ENCODE results near the gene DND1. TPM values are rescaled to one million over a fixed set of nuclear protein-coding genes. Genes with fewer than 3 reads are reported as not detected.
"Not testable (repeated sequence)": the region's sequence is repeated elsewhere in the genome, so short reads cannot be mapped to it uniquely, and the experiment has no call there.

Gene DND1
- total and polyA plus RNA-seq, 2 experiments from 2014 or later = 8.1 to 15.5 TPM

DNA sequence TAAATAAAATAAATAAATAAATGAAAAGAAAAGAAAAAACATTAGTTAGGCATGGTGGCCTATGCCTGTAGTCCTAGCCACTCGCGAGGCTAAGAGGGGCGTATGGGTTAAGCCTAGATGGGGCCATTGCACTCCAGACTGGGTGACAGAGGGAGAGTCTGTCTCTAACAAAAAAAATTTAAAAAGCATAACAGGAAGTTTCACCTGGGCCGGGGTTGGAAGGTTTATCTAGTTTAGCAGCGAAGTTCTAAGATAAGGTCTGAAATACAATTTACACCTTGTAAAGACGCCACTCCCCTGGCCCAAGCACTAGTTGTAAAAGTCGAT, 44.9 kb upstream of the DND1 start (continued):
- TF ChIP-seq, protein P1, sequence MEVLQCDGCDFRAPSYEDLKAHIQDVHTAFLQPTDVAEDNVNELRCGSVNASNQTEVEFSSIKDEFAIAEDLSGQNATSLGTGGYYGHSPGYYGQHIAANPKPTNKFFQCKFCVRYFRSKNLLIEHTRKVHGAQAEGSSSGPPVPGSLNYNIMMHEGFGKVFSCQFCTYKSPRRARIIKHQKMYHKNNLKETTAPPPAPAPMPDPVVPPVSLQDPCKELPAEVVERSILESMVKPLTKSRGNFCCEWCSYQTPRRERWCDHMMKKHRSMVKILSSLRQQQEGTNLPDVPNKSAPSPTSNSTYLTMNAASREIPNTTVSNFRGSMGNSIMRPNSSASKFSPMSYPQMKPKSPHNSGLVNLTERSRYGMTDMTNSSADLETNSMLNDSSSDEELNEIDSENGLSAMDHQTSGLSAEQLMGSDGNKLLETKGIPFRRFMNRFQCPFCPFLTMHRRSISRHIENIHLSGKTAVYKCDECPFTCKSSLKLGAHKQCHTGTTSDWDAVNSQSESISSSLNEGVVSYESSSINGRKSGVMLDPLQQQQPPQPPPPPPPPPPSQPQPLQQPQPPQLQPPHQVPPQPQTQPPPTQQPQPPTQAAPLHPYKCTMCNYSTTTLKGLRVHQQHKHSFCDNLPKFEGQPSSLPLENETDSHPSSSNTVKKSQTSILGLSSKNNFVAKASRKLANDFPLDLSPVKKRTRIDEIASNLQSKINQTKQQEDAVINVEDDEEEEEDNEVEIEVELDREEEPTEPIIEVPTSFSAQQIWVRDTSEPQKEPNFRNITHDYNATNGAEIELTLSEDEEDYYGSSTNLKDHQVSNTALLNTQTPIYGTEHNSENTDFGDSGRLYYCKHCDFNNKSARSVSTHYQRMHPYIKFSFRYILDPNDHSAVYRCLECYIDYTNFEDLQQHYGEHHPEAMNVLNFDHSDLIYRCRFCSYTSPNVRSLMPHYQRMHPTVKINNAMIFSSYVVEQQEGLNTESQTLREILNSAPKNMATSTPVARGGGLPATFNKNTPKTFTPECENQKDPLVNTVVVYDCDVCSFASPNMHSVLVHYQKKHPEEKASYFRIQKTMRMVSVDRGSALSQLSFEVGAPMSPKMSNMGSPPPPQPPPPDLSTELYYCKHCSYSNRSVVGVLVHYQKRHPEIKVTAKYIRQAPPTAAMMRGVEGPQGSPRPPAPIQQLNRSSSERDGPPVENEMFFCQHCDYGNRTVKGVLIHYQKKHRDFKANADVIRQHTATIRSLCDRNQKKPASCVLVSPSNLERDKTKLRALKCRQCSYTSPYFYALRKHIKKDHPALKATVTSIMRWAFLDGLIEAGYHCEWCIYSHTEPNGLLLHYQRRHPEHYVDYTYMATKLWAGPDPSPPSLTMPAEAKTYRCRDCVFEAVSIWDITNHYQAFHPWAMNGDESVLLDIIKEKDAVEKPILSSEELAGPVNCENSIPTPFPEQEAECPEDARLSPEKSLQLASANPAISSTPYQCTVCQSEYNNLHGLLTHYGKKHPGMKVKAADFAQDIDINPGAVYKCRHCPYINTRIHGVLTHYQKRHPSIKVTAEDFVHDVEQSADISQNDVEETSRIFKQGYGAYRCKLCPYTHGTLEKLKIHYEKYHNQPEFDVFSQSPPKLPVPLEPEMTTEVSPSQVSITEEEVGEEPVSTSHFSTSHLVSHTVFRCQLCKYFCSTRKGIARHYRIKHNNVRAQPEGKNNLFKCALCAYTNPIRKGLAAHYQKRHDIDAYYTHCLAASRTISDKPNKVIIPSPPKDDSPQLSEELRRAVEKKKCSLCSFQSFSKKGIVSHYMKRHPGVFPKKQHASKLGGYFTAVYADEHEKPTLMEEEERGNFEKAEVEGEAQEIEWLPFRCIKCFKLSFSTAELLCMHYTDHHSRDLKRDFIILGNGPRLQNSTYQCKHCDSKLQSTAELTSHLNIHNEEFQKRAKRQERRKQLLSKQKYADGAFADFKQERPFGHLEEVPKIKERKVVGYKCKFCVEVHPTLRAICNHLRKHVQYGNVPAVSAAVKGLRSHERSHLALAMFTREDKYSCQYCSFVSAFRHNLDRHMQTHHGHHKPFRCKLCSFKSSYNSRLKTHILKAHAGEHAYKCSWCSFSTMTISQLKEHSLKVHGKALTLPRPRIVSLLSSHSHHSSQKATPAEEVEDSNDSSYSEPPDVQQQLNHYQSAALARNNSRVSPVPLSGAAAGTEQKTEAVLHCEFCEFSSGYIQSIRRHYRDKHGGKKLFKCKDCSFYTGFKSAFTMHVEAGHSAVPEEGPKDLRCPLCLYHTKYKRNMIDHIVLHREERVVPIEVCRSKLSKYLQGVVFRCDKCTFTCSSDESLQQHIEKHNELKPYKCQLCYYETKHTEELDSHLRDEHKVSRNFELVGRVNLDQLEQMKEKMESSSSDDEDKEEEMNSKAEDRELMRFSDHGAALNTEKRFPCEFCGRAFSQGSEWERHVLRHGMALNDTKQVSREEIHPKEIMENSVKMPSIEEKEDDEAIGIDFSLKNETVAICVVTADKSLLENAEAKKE (CRISPR knock-in tag; IDR thresholded peaks at IDR 0.05) = no peak
- TF ChIP-seq, protein P2, sequence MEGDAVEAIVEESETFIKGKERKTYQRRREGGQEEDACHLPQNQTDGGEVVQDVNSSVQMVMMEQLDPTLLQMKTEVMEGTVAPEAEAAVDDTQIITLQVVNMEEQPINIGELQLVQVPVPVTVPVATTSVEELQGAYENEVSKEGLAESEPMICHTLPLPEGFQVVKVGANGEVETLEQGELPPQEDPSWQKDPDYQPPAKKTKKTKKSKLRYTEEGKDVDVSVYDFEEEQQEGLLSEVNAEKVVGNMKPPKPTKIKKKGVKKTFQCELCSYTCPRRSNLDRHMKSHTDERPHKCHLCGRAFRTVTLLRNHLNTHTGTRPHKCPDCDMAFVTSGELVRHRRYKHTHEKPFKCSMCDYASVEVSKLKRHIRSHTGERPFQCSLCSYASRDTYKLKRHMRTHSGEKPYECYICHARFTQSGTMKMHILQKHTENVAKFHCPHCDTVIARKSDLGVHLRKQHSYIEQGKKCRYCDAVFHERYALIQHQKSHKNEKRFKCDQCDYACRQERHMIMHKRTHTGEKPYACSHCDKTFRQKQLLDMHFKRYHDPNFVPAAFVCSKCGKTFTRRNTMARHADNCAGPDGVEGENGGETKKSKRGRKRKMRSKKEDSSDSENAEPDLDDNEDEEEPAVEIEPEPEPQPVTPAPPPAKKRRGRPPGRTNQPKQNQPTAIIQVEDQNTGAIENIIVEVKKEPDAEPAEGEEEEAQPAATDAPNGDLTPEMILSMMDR (conservative IDR thresholded peaks at IDR 0.05; ENCODE audit: low read depth in 2 of 2) = no peak
- TF ChIP-seq ZNF114 (CRISPR knock-in tag; IDR thresholded peaks at IDR 0.05) (no peak), POLR2AphosphoS5 (IDR thresholded peaks at IDR 0.05; ENCODE audit: low read depth) (no peak)
- TF ChIP-seq, protein P3, sequence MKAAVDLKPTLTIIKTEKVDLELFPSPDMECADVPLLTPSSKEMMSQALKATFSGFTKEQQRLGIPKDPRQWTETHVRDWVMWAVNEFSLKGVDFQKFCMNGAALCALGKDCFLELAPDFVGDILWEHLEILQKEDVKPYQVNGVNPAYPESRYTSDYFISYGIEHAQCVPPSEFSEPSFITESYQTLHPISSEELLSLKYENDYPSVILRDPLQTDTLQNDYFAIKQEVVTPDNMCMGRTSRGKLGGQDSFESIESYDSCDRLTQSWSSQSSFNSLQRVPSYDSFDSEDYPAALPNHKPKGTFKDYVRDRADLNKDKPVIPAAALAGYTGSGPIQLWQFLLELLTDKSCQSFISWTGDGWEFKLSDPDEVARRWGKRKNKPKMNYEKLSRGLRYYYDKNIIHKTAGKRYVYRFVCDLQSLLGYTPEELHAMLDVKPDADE (IDR thresholded peaks at IDR 0.05) = no peak

DNA sequence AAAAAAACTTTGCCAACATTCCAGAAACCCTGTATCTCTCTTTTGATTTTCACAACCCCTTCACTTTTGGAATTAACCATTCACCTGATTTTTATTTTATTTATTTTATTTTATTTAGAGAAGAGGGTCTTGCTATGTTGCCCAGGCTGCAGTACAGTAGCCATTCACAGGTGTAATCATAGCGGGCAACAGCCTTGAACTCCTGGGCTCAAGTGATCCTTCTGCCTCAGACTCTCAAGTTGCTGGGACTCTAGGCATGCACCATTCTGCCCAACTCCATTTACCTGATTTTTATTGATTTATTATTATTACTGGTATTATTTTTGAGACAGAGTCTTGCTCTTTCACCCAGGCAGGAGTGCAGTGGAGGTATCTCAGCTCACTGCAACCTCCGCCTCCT, 42.9 kb upstream of the DND1 start:
- H3F3A ChIP-seq (replicated peaks; ENCODE audit: low read depth); H3K4me1 Mint-ChIP-seq; H3K27ac Mint-ChIP-seq; H3K9me2 ChIP-seq (ENCODE audit: insufficient read depth); H3K27me3 Mint-ChIP-seq (ENCODE audit: insufficient read depth, low read depth, poor library complexity); H3K27ac ChIP-seq (ENCODE audit: low read depth); H3K79me2 ChIP-seq (replicated peaks; ENCODE audit: insufficient read depth); ATAC-seq; H3K4me3 Mint-ChIP-seq; H3K36me3 ChIP-seq (ENCODE audit: insufficient read depth); H3K36me3 Mint-ChIP-seq (ENCODE audit: low read depth); H3K4me3 ChIP-seq; H4K20me1 ChIP-seq (replicated peaks; ENCODE audit: insufficient read depth); H3K4me1 ChIP-seq (ENCODE audit: insufficient read depth); H3K4me2 ChIP-seq; DNase-seq (ENCODE audit: low spot score); H3K9me3 Mint-ChIP-seq; H2AFZ ChIP-seq; H3K27me3 ChIP-seq (ENCODE audit: insufficient read depth): not testable (repeated sequence)

Data from GM23338 (cell line).